Medulla oblongata (tissue), 1 donor: ENCODE data around the gene QRFPR.
"Not testable (repeated sequence)": the region's sequence is repeated elsewhere in the genome, so short reads cannot be mapped to it uniquely, and the experiment has no call there.

Source experiments
- DNase-seq: peaks from one replicate; pipeline ENCODE4 v3.0.0-alpha.2; 2015; ENCODE audit errors: extremely low spot score

Gene QRFPR

DNA sequence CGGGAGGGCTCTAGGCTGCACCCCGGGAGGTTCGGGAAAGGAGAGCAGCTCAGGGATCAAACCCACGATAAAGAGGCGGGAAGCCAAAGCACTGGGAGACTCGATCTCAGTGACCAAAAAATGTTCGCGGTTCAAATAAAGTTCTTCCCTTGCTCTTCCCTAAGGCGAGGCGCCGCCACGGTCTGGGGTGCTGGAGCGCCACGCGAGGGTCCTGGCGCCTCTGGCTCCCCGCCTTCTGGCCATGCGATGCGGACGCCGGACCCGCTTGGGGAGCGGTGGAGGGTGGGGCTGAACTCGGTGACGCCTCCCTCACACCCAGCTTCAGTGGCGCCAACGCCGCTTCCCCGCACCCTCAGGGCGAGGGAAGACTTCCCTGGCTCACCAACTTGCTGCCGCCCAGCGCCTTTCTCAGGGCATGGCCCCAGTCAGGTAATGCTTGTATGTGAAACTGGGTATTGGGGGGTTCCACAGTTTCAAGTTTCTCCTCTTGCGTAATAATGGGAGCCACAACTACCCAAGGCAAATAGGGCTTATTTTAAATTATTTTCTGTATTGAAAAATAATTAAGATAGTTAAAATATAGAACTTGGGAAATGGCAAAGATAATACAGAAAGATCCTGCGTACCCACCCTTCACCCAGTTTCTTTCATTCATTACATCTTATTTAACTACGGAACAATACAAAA, at the start of gene QRFPR:
QRFPR (minus strand) TSS at position 243 of the 687 bp plus-strand sequence. CDS start 371 bp downstream, outside the sequence.
- DNase-seq, result no peak

- DNase-seq, result no peak
These were observed 47.9 kb upstream of the QRFPR start for GRCh38 chr4:121428721-121429120.

GRCh38 chr4:121421594-121421993, 40.8 kb upstream of the QRFPR start:
- DNase-seq, result no peak

GRCh38 chr4:121411151-121411744, 30.4 kb upstream of the QRFPR start:
- no peak for DNase-seq

DNA sequence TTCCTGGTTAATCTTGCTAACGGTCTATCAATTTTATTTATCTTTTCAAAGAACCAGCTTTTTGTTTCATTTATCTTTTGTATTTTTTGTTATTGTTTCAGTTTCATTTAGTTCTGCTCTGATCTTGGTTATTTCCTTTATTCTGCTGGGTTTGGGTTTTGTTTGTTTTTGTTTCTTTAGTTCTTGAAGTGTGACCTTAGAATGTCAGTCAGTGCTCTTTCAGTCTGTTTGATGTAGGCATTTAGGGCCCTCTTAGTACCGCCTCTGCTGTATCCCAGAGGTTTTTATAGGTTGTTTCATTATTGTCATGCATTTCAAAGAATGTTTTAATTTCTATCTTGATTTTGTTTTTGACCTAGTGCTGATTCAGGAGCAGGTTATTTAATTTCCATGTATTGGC, 27.7 kb upstream of the QRFPR start:
- not testable (repeated sequence) for DNase-seq

GRCh38 chr4:121400632-121401031, 19.8 kb upstream of the QRFPR start:
- DNase-seq, result no peak

DNA sequence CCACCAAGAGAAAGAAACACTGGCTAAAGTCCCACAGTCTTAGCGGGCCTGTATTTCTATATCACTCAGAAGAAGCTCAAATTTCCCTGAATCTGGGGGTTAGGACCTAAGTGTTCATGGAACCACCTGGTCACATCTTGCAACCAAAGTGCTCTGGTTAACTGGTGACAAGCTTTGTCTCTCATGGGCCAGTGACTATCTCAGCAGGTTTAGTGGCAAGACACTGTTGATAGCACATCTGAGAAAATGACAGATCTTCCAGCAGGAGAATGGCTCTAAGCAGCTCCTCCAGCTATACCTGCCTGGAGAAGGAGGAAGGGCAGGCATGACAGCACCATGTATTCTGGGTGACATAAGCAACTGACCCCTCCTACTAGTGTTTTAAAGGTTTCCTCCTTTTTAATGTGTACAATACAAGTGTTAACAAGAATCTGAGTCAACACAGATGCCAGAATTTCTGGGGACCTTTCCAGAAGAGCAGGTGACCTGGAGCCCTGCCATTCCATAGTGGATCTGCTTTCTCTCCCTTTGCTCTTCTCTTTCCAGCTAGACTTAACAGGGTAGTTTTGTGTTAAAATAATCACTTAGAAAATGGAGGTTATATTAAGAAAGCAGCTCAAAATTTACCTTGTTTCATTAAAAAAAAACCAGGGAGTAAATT, 17.3 kb upstream of the QRFPR start:
- DNase-seq, result no peak

GRCh38 chr4:121397434-121397833, 16.6 kb upstream of the QRFPR start:
- no peak for DNase-seq

GRCh38 chr4:121392426-121393086, 11.7 kb upstream of the QRFPR start:
- no peak for DNase-seq

DNA sequence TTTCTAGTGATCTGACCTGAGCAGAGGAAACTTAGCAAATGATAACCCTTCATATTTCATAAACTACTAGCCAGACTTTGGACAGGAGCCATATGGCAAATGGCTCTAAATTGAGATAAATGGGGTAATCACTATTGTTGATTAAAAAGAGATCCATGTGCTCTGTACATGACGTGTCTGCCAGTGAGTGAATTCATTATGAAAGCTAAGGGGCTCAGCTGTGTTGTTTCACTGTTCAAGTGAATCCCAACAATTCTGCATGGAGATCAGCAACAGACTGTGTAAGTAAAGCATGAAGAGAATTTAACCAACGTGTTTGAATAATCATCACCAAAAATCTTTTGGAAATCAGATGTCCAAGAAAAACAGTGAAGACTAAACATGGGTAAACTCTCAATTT, 9.5 kb upstream of the QRFPR start:
- DNase-seq, result no peak

DNA sequence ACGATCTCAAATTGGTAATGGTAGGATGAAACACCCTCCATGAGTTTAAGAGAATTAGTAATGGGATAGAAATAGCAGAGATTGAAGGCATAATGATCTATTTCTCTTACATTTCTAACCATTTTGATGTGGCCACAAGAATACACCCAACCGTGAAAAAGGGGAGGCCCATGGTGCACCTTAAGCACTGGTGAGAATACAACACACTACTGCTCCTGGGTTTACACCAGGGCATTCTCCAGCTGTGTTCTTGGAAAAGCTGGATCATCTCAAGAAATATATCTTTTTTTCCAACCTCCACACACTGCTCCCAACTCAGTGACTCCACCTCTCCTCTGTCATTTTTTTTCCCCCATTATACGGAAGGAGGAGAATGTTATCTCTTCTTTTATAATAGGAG, 1.5 kb downstream of the QRFPR start:
- no peak for DNase-seq

DNA sequence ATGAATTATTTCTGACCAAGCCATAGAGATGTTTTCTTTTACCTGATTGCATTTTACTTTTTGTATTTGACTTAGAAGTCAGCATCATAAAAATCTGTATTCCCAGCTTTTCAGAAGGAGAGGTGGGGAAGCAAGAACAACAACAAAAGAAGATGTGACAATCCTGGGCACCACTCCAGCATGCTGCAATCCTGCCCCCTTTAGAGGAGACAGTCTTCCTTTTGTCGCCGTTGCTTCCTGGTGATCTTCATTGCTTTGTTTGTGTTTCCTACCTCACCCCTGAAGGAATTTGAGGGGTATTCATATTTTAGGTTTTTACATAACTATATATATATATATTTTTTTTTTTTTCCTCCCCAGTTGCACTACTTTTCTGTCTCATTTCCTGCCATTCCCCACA, 3.7 kb downstream of the QRFPR start:
- DNase-seq, result no peak

GRCh38 chr4:121376556-121376955, 4.3 kb downstream of the QRFPR start:
- DNase-seq, result no peak

- no peak for DNase-seq
These were observed 4.7 kb downstream of the QRFPR start for GRCh38 chr4:121376097-121376496.

DNA sequence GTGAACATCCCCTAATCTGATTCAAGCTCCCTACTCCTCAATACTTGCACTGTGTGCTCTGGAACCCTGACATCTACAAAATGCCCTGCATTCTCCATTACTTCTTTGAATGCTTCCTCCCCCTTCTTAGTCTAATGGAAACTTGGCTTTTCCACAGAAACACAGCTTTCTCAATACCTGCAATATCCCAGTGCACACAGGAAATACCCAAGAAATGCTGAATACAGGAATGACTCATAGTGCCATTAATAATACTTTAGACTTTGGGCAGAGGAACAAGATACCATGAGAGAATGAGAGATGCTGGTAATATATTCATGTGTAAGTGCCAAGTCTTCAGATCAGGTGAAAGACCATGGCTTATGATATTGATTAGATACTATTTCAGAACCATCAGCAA, 5.6 kb downstream of the QRFPR start:
- DNase-seq, result no peak

- DNase-seq, result no peak
These were observed 7.0 kb downstream of the QRFPR start for GRCh38 chr4:121373841-121374240.

DNA sequence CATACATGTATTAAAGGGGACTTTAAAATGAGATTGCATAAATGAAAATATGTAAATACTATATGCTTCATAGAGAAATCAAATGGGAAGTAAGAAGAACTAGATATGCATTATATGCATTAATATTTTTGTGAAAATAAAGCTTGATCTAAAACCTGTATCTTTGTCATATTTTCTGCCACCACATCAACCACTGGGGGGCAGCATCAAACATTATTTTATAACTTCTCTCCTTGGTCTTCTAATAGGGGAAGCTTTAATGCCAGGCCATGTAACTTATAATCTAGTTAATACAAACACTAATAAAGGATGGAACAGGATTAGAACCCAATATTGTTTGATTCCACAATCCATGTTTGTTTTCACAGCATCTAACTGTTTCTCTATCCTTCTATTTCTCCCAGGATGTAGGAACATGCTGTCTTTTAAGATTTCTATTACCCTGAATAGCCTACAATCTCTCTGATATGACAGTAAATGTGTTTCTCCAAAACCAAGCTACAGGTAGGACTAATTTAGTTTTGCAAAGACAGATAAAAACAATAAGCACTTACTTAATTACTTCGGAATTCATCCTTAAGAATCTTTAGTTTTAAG, 10.0 kb downstream of the QRFPR start:
- DNase-seq, result peak; percentile 60

GRCh38 chr4:121360495-121360894, 20.3 kb downstream of the QRFPR start:
- no peak for DNase-seq

DNA sequence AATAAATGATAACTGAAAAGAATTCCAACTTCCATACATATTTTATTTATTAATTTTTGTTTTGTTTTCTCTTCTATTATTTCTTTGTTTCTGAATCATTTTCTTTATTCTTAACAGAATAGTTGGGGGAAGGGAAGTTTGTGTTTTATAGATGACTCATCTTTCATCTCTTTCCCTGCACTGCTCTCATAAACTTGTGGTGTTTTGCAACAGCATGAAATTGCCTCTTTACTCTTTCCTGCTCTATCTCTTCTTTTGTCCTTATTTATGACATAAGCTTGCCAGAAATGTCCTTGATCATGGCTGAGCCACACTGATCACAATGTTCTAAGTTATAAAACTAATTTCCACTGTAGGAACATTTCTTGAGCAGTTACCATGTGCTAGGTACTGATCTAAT, 22.3 kb downstream of the QRFPR start:
- DNase-seq, result no peak

GRCh38 chr4:121353213-121353612, 27.6 kb downstream of the QRFPR start:
- DNase-seq, result no peak

DNA sequence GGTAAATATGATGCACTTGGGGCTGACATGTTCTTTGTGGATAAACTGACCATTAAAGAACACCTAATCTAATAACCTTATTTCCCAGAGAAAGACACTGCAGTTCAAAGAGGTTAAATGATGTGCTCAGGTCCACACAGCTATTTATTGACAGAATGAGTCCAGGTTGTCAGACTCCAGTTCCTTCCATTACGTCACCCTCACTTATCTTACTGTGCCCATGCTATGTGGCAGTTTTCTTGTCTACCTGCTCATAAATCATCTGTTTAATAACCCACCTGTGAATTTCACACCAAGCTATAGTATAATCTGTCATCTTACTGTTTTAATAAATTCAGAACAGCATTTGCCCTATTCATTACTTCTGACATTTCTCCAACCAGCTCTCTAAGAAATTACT, 36.7 kb downstream of the QRFPR start:
- DNase-seq, result no peak

DNA sequence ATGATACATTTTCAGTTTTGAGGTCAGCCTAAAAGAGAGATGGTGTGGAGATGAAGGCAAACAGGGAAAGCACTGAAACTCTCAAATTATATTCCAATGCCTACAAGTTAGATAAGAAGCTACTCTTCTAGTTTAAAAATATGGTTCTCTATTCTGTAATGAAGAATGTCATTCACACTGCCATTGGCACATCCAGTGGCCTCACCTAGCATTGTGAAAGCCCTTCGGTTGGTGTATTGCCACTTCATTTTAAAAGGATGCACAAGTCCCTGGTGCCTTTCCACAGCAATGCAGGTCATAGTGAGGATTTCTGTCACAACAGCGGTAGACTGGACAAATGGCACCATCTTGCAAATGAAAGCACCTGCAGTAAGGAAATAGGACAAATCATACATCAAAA, 40.6 kb downstream of the QRFPR start:
- no peak for DNase-seq
